BLaER1 (cell line): ENCODE measurements around the gene BACH2.

Experiments used
- H3K27ac ChIP-seq: shearing (Covaris generic); formaldehyde crosslinking; 2 replicates; pipeline ENCODE4 v1.8.1; 2022
- H3K27me3 ChIP-seq: shearing (Covaris generic); formaldehyde crosslinking; 2 replicates; pipeline ENCODE4 v1.8.1; 2022
- H3K36me3 ChIP-seq: shearing (Covaris generic); formaldehyde crosslinking; 2 replicates; pipeline ENCODE4 v1.8.1; 2022
- H3K4me1 ChIP-seq: shearing (Covaris generic); formaldehyde crosslinking; 2 replicates; pipeline ENCODE4 v1.8.1; 2022
- H3K4me2 ChIP-seq: shearing (Covaris generic); formaldehyde crosslinking; 2 replicates; pipeline ENCODE4 v1.8.1; 2022
- H3K4me3 ChIP-seq: shearing (Covaris generic); formaldehyde crosslinking; 2 replicates; pipeline ENCODE4 v1.8.1; 2022
- H3K9ac ChIP-seq: shearing (Covaris generic); formaldehyde crosslinking; 2 replicates; pipeline ENCODE4 v1.8.1; 2022
- H3K9me3 ChIP-seq: shearing (Covaris generic); formaldehyde crosslinking; 2 replicates; pipeline ENCODE4 v1.8.1; 2022
- H4K20me1 ChIP-seq: shearing (Covaris generic); formaldehyde crosslinking; 2 replicates; pipeline ENCODE4 v1.8.1; 2022
- Cebpa-rat ChIP-seq: shearing (Covaris generic); IDR thresholded peaks from 2 replicates; pipeline ENCODE4 v1.8.1; 2022

The BACH2 gene

GRCh38 chr6:89939144-89939543, 357.5 kb downstream of the BACH2 start:
- H3K4me3 ChIP-seq: no peak overlapping the region
- no peaks in the 10 kb centered on the region for H3K27me3 ChIP-seq
- H3K4me2 ChIP-seq: no peak overlapping the region
- H3K4me1 ChIP-seq: no peaks in the 10 kb centered on the region
- peaks cover 82% of the 10 kb centered on the region for H4K20me1 ChIP-seq
- peaks cover 64% of the 10 kb centered on the region for H3K36me3 ChIP-seq
- H3K9ac ChIP-seq: no peak overlapping the region
- no peak for TF ChIP-seq Cebpa-rat
- H3K27ac ChIP-seq: no peak overlapping the region
- H3K9me3 ChIP-seq: no peaks in the 10 kb centered on the region

- TF ChIP-seq Cebpa-rat: no peak
- Histone ChIP-seq H3K4me1 (no peaks in the 10 kb centered on the region), H3K4me2 (no peak overlapping the region), H3K27ac (no peak overlapping the region), H3K9ac (no peak overlapping the region), H3K27me3 (no peaks in the 10 kb centered on the region), H3K4me3 (no peak overlapping the region), H3K9me3 (no peaks in the 10 kb centered on the region), H4K20me1 (peaks cover 76% of the 10 kb centered on the region), H3K36me3 (peaks cover 68% of the 10 kb centered on the region)
Observed at GRCh38 chr6:89938014-89938413, 358.6 kb downstream of the BACH2 start.

- H3K27ac ChIP-seq: no peak overlapping the region
- no peaks in the 10 kb centered on the region for H3K27me3 ChIP-seq
- H3K4me2 ChIP-seq: no peak overlapping the region
- no peak overlapping the region for H3K9ac ChIP-seq
- no peaks in the 10 kb centered on the region for H3K4me1 ChIP-seq
- no peaks in the 10 kb centered on the region for H3K9me3 ChIP-seq
- H3K36me3 ChIP-seq: peaks cover 70% of the 10 kb centered on the region
- H3K4me3 ChIP-seq: no peak overlapping the region
- peaks cover 69% of the 10 kb centered on the region for H4K20me1 ChIP-seq
- TF ChIP-seq Cebpa-rat: no peak
Observed at GRCh38 chr6:89936177-89936576, 360.5 kb downstream of the BACH2 start.

- Histone ChIP-seq H3K9me3 (no peaks in the 10 kb centered on the region), H3K36me3 (peaks cover 75% of the 10 kb centered on the region)
Observed at GRCh38 chr6:89934685-89935366, 361.8 kb downstream of the BACH2 start.

GRCh38 chr6:89932245-89932802, 364.3 kb downstream of the BACH2 start:
- H3K4me3 ChIP-seq: no peak overlapping the region
- no peak for TF ChIP-seq Cebpa-rat
- H3K27me3 ChIP-seq: no peaks in the 10 kb centered on the region
- no peak overlapping the region for H3K27ac ChIP-seq
- H3K4me1 ChIP-seq: no peaks in the 10 kb centered on the region
- H3K36me3 ChIP-seq: peaks cover 66% of the 10 kb centered on the region
- H3K9ac ChIP-seq: no peak overlapping the region
- no peak overlapping the region for H3K4me2 ChIP-seq
- H4K20me1 ChIP-seq: peaks cover 64% of the 10 kb centered on the region; the same call in 1 of the 2 replicates
- H3K9me3 ChIP-seq: no peaks in the 10 kb centered on the region

More at GRCh38 chr6:89934685-89935366, 361.8 kb downstream of the BACH2 start:
- Histone ChIP-seq H3K9ac (no peak overlapping the region), H3K4me2 (no peak overlapping the region), H3K4me3 (no peak overlapping the region), H3K27ac (no peak overlapping the region), H4K20me1 (peaks cover 64% of the 10 kb centered on the region; the same call in 1 of the 2 replicates), H3K27me3 (no peaks in the 10 kb centered on the region), H3K4me1 (no peaks in the 10 kb centered on the region)
- no peak for TF ChIP-seq Cebpa-rat

DNA sequence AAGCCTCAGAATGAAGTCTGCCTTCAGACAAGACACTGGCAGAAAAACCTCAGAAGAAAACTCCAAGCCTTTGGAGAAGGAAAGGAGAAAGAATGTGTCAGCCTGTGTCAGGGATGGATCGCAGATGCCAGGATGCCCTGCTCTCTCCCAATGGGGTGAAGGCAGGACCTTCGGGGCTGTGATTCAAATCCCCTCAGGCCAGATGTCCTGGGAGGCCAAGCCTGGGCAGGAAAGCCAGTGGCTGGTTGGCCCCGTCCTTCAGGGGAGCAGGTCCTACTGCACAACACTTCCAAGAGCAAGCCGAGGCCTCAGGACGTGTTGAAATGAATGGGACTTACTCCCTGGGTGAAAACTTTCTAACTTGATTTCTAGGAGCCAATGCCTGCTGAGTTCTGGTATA, 365.9 kb downstream of the BACH2 start:
- Histone ChIP-seq H3K27me3 (no peaks in the 10 kb centered on the region), H3K4me1 (no peaks in the 10 kb centered on the region), H3K4me2 (no peak overlapping the region), H3K4me3 (no peak overlapping the region), H3K9ac (no peak overlapping the region), H3K27ac (no peak overlapping the region), H4K20me1 (peaks cover 48% of the 10 kb centered on the region; the same call in 1 of the 2 replicates), H3K9me3 (no peaks in the 10 kb centered on the region), H3K36me3 (peaks cover 51% of the 10 kb centered on the region)
- no peak for TF ChIP-seq Cebpa-rat

- Histone ChIP-seq H3K4me2 (no peak overlapping the region), H3K4me1 (no peaks in the 10 kb centered on the region), H3K9ac (no peak overlapping the region), H3K27ac (no peak overlapping the region), H3K27me3 (no peaks in the 10 kb centered on the region), H3K9me3 (no peaks in the 10 kb centered on the region), H3K36me3 (peaks cover 35% of the 10 kb centered on the region), H3K4me3 (no peak overlapping the region), H4K20me1 (peaks cover 40% of the 10 kb centered on the region; the same call in 1 of the 2 replicates)
- TF ChIP-seq Cebpa-rat: no peak
Observed at GRCh38 chr6:89928604-89929003, 368.0 kb downstream of the BACH2 start.

DNA sequence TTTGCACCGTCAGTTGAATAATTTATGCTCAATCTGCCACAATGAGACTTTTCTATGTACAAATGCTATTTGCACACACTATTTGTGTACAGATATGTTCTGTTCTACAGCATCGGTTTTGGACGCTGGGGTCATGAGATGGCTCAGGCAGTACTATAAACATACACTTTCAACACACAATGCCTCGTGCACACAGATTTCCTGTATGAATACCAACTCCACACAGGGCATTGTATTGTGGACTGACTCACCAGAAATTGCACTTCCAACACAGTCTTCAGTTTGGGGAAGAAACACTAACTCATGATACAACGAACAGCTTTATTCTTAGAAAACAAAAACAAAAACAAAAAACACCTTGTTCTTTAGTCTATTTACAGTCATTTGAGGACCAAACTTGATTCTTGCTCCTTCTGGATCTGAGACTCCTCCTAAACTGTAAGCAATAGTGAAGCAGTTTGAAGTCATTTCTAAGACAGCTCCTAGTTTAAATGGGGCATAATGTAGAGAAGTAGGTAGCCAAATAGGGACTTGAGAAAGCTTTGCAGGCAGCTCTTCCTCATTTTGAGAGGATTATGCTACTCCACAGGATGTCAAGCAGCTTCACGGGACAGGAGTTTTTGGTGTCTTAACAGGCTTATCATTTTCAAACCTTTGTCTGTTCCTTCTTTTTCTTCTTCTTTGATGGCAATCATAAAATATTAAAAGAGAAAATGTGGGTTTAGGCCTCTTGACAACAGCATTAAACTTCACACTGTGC, 368.7 kb downstream of the BACH2 start:
- Histone ChIP-seq H3K27ac (no peak overlapping the region), H3K4me1 (no peaks in the 10 kb centered on the region), H3K9me3 (no peaks in the 10 kb centered on the region), H4K20me1 (peaks cover 34% of the 10 kb centered on the region; the same call in 1 of the 2 replicates), H3K27me3 (no peaks in the 10 kb centered on the region), H3K9ac (no peak overlapping the region), H3K36me3 (peaks cover 29% of the 10 kb centered on the region), H3K4me2 (no peak overlapping the region), H3K4me3 (no peak overlapping the region)
- TF ChIP-seq Cebpa-rat: no peak

GRCh38 chr6:89927264-89927663, 369.4 kb downstream of the BACH2 start:
- H3K36me3 ChIP-seq: peaks cover 21% of the 10 kb centered on the region
- TF ChIP-seq Cebpa-rat: no peak
- peaks cover 27% of the 10 kb centered on the region; the same call in 1 of the 2 replicates for H4K20me1 ChIP-seq
- H3K4me1 ChIP-seq: no peaks in the 10 kb centered on the region
- H3K4me2 ChIP-seq: no peak overlapping the region
- H3K27ac ChIP-seq: no peak overlapping the region
- H3K27me3 ChIP-seq: no peaks in the 10 kb centered on the region
- no peaks in the 10 kb centered on the region for H3K9me3 ChIP-seq
- no peak overlapping the region for H3K4me3 ChIP-seq
- no peak overlapping the region for H3K9ac ChIP-seq

DNA sequence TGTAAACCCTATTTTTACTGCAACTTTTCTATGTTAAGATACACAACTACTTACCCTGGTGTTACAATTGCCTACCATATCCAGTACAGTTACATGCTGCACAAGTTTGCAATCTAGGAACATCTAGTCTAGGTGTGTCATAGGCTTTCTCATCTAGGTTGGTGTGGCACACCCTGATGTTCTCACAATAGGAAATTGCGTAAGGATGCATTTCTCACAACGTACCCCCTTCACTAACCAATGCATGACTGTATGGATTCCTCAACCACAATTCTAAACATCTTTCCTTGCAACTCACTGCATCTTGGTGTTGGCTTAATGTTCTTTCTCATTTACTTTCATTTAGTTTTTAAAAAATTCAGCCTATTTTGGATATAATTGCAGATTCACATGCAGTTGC, 370.8 kb downstream of the BACH2 start:
- Histone ChIP-seq H3K9me3 (no peaks in the 10 kb centered on the region), H3K4me1 (no peaks in the 10 kb centered on the region), H4K20me1 (peaks cover 22% of the 10 kb centered on the region; the same call in 1 of the 2 replicates), H3K4me3 (no peak overlapping the region), H3K9ac (no peak overlapping the region), H3K27ac (no peak overlapping the region), H3K27me3 (no peaks in the 10 kb centered on the region), H3K36me3 (peaks cover 14% of the 10 kb centered on the region), H3K4me2 (no peak overlapping the region)
- no peak for TF ChIP-seq Cebpa-rat
